Right forelimb (tissue), 1 donor: ENCODE data around the gene LSM4.
A peak's percentile ranks its signal among the peaks of the same experiment; 100 is the strongest.

ENCODE experiments used
- DNase-seq: peaks from one replicate; pipeline ENCODE4 v3.0.0-alpha.2; 2018

Gene LSM4

GRCh38 chr19:18310966-18311365 is 11.9 kb downstream of the LSM4 start:
- no peak for DNase-seq

- DNase-seq = no peak
Observed at GRCh38 chr19:18310118-18310909, 12.6 kb downstream of the LSM4 start.

- no peak for DNase-seq
Observed at GRCh38 chr19:18309525-18310064, 13.3 kb downstream of the LSM4 start.

GRCh38 chr19:18308948-18309325 is 13.9 kb downstream of the LSM4 start:
- no peak for DNase-seq

- no peak for DNase-seq
Observed at GRCh38 chr19:18308051-18308947, 14.6 kb downstream of the LSM4 start.

- no peak for DNase-seq
Observed at GRCh38 chr19:18307271-18307681, 15.6 kb downstream of the LSM4 start.

GRCh38 chr19:18306888-18307260 is 16.0 kb downstream of the LSM4 start:
- DNase-seq = no peak

GRCh38 chr19:18306209-18306887 is 16.5 kb downstream of the LSM4 start:
- no peak for DNase-seq

- DNase-seq = peak; percentile 88
Observed at GRCh38 chr19:18304458-18305310, 18.2 kb downstream of the LSM4 start.

- no peak for DNase-seq
Observed at GRCh38 chr19:18304208-18304457, 18.7 kb downstream of the LSM4 start.

GRCh38 chr19:18301718-18302111 is 21.2 kb downstream of the LSM4 start:
- DNase-seq = no peak

GRCh38 chr19:18300930-18301717 is 21.8 kb downstream of the LSM4 start:
- DNase-seq = no peak

- no peak for DNase-seq
Observed at GRCh38 chr19:18299654-18300053, 23.2 kb downstream of the LSM4 start.

- no peak for DNase-seq
Observed at GRCh38 chr19:18298601-18299000, 24.3 kb downstream of the LSM4 start.

- no peak for DNase-seq
Observed at GRCh38 chr19:18297308-18297707, 25.6 kb downstream of the LSM4 start.

GRCh38 chr19:18295034-18295451 is 27.8 kb downstream of the LSM4 start:
- DNase-seq = no peak

- DNase-seq = no peak
Observed at GRCh38 chr19:18294467-18294864, 28.4 kb downstream of the LSM4 start.

- DNase-seq = no peak
Observed at GRCh38 chr19:18293642-18294466, 29.0 kb downstream of the LSM4 start.

- peak; percentile 90 for DNase-seq
Observed at GRCh38 chr19:18292810-18293641, 29.9 kb downstream of the LSM4 start.

- no peak for DNase-seq
Observed at GRCh38 chr19:18292462-18292809, 30.4 kb downstream of the LSM4 start.
